Breast epithelium (tissue), 3 donors: ENCODE measurements around the gene CLIP2.

Source experiments
- CTCF ChIP-seq, 3 donors: fragments of 450-650 bp; IDR thresholded peaks; one replicate each; pipeline ENCODE4 v1.5.1; 2016 to 2017; ENCODE audit warnings: antibody characterized with exemption in 3 of 3, mild to moderate bottlenecking in 3 of 3, moderate library complexity in 3 of 3
- POLR2AphosphoS5 ChIP-seq, 3 donors: sonication (generic); formaldehyde crosslinking; IDR thresholded peaks; one replicate each; pipeline ENCODE4 v1.6.1; 2017; ENCODE audit warnings: antibody characterized with exemption in 3 of 3

- TF ChIP-seq CTCF (IDR thresholded peaks at IDR 0.05) (no peak), POLR2AphosphoS5 (IDR thresholded peaks at IDR 0.05) (no peak)
Observed at GRCh38 chr7:74318043-74318442, 28.8 kb downstream of the CLIP2 start.
